Measurements from ENCODE around the gene PARD6A.

PARD6A gene

DNA sequence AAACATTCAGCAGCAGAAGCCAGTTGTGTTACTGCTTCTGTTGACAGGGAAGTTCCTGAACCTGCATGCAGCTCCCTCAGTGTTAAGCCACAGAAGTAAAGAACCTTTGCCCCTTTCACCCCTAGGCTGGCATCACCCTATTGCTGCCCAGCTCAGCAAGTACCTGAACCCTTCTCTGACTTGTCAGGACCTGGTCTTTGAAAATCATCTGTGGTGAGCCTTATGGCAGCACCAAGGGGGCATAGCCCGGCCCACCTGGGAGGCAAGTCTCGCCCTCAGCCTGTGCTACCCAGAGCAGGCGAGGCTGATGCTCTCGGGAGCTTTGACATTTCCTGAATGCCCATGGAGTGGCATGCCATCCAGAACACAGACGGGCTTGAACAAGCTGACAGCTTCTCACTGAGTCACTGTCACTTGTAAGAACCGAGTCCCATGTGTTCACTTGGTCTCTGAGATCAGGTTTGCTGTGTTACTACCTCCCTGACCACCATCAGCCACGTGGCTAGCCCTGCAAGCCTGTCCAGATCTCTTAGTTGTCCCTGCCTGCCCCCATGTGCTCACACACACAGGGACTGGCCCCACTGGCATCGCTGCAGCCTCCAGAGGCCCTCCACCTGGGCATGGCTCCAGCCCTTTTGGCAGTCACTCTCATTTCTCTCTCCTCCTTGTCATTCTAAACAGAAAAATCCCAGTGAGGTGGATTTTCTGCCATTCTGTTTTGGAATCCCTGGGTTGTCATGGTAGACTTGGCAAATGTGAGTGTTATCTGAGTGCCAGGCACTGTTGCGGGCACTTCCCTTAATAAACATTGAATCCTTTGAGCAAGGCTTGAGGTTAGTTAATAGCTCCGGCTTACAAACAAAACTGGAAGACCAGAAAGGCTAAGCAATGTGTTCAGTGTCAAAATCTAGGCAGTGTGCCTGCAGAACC, 18.7 kb upstream of the PARD6A start:
- peak; percentile 61 for DNase-seq (ENCODE audit: low read depth)
- no peak overlapping the region for H3K4me3 ChIP-seq (ENCODE audit: low read length)
- TF ChIP-seq, protein P1, sequence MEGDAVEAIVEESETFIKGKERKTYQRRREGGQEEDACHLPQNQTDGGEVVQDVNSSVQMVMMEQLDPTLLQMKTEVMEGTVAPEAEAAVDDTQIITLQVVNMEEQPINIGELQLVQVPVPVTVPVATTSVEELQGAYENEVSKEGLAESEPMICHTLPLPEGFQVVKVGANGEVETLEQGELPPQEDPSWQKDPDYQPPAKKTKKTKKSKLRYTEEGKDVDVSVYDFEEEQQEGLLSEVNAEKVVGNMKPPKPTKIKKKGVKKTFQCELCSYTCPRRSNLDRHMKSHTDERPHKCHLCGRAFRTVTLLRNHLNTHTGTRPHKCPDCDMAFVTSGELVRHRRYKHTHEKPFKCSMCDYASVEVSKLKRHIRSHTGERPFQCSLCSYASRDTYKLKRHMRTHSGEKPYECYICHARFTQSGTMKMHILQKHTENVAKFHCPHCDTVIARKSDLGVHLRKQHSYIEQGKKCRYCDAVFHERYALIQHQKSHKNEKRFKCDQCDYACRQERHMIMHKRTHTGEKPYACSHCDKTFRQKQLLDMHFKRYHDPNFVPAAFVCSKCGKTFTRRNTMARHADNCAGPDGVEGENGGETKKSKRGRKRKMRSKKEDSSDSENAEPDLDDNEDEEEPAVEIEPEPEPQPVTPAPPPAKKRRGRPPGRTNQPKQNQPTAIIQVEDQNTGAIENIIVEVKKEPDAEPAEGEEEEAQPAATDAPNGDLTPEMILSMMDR (conservative IDR thresholded peaks at IDR 0.05; ENCODE audit: low read length): 0 out of 2 replicates have a peak, but pooled peaks have one; percentile 5

DNA sequence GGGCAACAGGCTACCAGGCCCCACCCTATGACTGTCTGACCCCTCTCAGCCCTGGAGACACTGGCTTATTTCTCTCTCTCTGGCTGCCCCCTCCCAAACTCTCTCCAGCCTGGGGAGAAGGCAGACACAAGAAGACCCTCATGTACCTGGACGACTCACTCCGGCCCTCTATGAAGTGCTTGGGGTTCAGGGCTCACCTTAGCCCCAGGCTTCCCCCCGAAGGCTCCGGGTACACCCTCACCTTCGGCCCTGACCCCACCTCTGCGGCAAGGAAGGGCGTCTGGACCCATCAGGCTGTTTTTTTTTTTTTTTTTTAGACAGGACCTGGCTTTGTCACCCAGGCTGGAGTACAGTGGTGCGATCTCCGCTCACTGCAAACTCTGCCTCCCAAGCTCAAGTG, 16.7 kb upstream of the PARD6A start:
- H3K4me3 ChIP-seq (ENCODE audit: low read length): no peak overlapping the region
- TF ChIP-seq, protein P1 (conservative IDR thresholded peaks at IDR 0.05; ENCODE audit: low read length): no peak
- DNase-seq (ENCODE audit: low read depth): no peak

DNA sequence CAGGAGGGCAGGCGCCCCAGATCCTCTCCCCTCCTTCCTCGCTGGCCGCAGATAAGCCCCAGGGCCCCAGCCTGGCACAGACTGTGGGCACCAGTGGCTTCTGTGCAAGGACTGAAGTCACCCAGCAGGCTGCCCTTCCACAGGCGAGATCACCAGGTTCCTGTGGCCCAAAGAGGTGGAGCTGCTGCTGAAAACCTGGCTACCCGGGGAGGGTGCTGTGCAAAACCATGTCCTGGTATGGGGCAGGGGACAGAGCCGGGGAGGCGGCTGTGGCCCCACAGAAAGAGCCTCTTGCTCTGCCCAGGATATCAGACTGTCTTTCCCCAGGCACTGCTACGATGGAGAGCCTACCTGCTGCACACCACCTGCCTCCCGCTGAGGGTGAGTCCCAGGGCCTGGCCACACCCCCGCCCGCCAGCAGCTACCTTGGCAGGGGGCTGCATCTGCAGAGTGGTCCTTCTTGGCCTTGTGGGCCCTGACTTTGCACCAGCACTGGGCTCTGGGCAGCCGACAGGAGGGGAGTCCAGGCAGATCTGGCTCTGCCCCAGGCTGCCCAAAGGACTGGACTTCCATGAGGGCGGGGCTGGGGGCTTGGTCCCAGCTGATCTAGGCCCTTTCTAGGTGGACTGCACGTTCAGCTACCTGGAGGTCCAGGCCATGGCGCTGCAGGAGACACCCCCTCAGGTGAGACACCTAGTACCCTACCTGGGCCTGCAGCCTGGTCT, 15.2 kb upstream of the PARD6A start:
- TF ChIP-seq, protein P1 (conservative IDR thresholded peaks at IDR 0.05; ENCODE audit: low read length): no peak
- no peak for DNase-seq (ENCODE audit: low read depth)
- H3K4me3 ChIP-seq (ENCODE audit: low read length): no peak overlapping the region

DNA sequence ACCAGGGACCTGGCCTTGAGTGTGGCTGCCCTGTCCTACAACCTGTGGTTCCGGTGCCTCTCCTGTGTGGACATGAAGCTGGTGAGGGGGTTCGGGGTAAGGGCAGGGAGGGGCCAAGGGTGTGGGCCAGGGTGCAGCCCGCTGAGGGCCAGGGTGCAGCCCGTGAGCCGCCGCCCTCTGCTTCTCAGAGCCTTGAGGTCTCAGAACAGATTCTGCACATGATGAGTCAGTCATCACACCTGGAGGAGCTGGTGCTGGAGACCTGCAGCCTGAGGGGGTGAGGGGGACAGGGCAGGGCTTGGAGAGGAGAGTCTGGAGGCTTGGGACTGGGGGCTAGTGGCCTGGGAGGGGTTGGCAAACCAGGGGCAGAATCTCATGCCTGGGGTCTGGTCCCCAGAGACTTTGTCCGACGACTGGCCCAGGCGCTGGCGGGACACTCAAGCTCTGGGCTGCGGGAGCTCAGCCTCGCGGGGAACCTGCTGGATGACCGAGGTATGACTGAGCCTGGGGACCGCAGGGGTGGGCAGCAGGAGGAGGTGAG, 13.6 kb upstream of the PARD6A start:
- DNase-seq (ENCODE audit: low read depth): no peak
- TF ChIP-seq, protein P1 (conservative IDR thresholded peaks at IDR 0.05; ENCODE audit: low read length): no peak
- no peak overlapping the region for H3K4me3 ChIP-seq (ENCODE audit: low read length)

DNA sequence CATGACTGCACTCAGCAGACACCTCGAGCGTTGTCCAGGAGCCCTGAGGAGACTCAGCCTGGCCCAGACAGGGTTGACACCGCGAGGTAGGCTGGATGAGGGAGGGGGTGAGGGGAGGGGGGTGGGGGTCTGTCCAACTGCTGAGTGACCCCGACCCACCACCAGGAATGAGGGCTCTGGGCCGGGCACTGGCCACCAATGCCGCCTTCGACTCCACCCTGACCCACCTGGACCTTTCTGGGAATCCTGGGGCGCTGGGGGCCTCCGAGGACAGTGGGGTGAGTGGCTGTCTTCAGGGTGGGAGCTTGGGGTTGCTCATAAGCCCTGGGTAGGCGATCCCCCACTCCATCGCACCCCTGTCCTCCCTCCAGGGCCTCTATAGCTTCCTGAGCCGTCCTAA, 13.1 kb upstream of the PARD6A start:
- H3K4me3 ChIP-seq (ENCODE audit: low read length): no peak overlapping the region

DNA sequence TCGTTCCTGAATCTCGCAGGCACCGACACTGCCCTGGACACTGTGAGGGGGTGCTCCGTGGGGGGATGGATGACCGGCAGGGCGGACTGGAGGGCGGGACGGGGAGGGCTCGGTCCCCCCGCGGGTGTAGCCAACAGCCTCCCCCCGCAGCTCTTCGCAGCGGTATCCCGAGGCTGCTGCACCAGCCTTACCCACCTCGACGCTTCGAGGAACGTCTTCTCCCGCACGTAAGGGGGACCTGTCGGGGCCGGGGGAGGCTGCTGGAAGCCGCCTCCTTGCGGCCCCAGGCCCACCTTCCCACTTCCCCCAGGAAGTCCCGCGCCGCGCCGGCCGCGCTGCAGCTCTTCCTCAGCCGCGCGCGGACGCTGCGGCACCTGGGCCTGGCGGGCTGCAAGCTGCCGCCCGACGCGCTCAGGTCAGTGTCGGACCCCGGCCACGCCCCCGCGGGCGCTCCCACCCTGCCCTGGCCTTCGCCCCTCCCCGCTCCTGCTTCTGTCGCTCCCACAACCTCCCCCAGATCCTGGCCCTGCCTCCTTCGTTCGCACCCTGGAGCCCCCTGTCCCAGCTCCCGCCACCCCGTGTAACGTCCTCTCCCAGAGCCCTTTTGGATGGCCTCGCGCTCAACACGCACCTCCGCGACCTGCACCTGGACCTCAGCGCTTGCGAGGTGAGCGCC, 12.5 kb upstream of the PARD6A start:
- no peak for DNase-seq (ENCODE audit: low read depth)
- no peak overlapping the region for H3K4me3 ChIP-seq (ENCODE audit: low read length)
- TF ChIP-seq, protein P1 (conservative IDR thresholded peaks at IDR 0.05; ENCODE audit: low read length): no peak

More for the DNA sequence above, 13.1 kb upstream of the PARD6A start:
- TF ChIP-seq, protein P1 (conservative IDR thresholded peaks at IDR 0.05; ENCODE audit: low read length): no peak
- DNase-seq (ENCODE audit: low read depth): no peak
